GM12878 (cell line): ENCODE data around the gene C4orf51. TPM values are rescaled to one million over a fixed set of nuclear protein-coding genes. Genes with fewer than 3 reads are reported as not detected.

Experiments used
- ATAC-seq: fragments of 200-7000 bp; cut with Tn5 transposase; 3 replicates; pipeline ENCODE4 v1.9.1; 2020; ENCODE audit warnings: mild to moderate bottlenecking, moderate library complexity
- BruUV-seq: library from RNA; stranded (reverse); fragments of 400-500 nt; replicated peaks from 2 replicates; lab custom pipeline; 2021; lab: Mats Ljungman, UMichigan
- CTCF ChIA-PET: fragments of 300-600 bp; sonication (Branson Sonifier 250); formaldehyde crosslinking; extraction: SDS; loops from one replicate; lab custom pipeline; 2021; ENCODE audit warnings: inconsistent platforms; lab: Yijun Ruan, JAX
- POLR2A ChIA-PET: fragments of 350-600 bp; formaldehyde crosslinking; extraction: SDS; loops from one replicate; lab custom pipeline; 2021; ENCODE audit warnings: inconsistent platforms; lab: Charles Lee
- RAD21 ChIA-PET: fragments of 300-600 bp; sonication (Branson Sonifier 250); formaldehyde crosslinking; loops from one replicate; lab custom pipeline; 2023; ENCODE audit warnings: antibody characterized with exemption; ENCODE audit not compliant: unreplicated experiment; lab: Charles Lee
- SMC1A ChIA-PET: fragments of 300-600 bp; sonication (Branson Sonifier 250); formaldehyde crosslinking; loops from one replicate; lab custom pipeline; 2023; ENCODE audit not compliant: unreplicated experiment, uncharacterized antibody; lab: Charles Lee
- DNase-seq: peaks from one replicate; pipeline ENCODE4 v3.0.0-alpha.2; 2011; ENCODE audit warnings: low read depth, low spot score
- FAIRE-seq: peaks from 3 replicates; lab custom pipeline; 2011; peaks lifted over from hg19 to GRCh38; lab: Jason Lieb, UNC
- H2AFZ ChIP-seq: 2 replicates; pipeline ENCODE4 v1.6.0; 2011; ENCODE audit warnings: low read depth, low read length, control low read depth; ENCODE audit not compliant: control insufficient read depth
- H3K27ac ChIP-seq: 2 replicates; pipeline ENCODE4 v1.5.1; 2011; ENCODE audit warnings: control low read depth; ENCODE audit not compliant: control insufficient read depth, insufficient read depth
- H3K27me3 ChIP-seq, 2 experiments: replicated peaks in 1 of 2; 2 replicates each; pipeline versions ENCODE4 v1.6.0 to v1.6.1; 2011; ENCODE audit warnings: low read length in 1 of 2; ENCODE audit not compliant: control insufficient read depth in 2 of 2, insufficient read depth in 2 of 2
- H3K36me3 ChIP-seq, 2 experiments: 2 replicates each; pipeline ENCODE4 v1.5.1; 2011; ENCODE audit warnings: low read length in 1 of 2; ENCODE audit not compliant: control insufficient read depth in 2 of 2, insufficient read depth in 2 of 2
- H3K4me1 ChIP-seq: 2 replicates; pipeline ENCODE4 v1.6.1; 2011; ENCODE audit warnings: mild to moderate bottlenecking, low read length, moderate library complexity, mixed read lengths; ENCODE audit not compliant: control insufficient read depth, insufficient read depth
- H3K4me2 ChIP-seq: 2 replicates; pipeline ENCODE4 v1.6.0; 2011; ENCODE audit warnings: control low read depth; ENCODE audit not compliant: control insufficient read depth, insufficient read depth
- H3K4me3 ChIP-seq: fragments of 200-600 bp; sonication (generic); 2 replicates; pipeline ENCODE4 v1.5.1; 2016
- H3K79me2 ChIP-seq: 2 replicates; pipeline ENCODE4 v1.6.0; 2011; ENCODE audit warnings: low read length; ENCODE audit not compliant: control insufficient read depth, insufficient read depth
- H3K9ac ChIP-seq: 2 replicates; pipeline ENCODE4 v1.8.0; 2011; ENCODE audit warnings: low read length, control low read depth, mixed read lengths; ENCODE audit not compliant: control insufficient read depth, insufficient read depth
- H3K9me3 ChIP-seq: replicated peaks from 3 replicates; pipeline ENCODE4 v1.5.1; 2011; ENCODE audit warnings: mild to moderate bottlenecking, low read length; ENCODE audit not compliant: control insufficient read depth, insufficient read depth
- H4K20me1 ChIP-seq: 2 replicates; pipeline ENCODE4 v1.6.0; 2011; ENCODE audit not compliant: control insufficient read depth, insufficient read depth
- CHD1 ChIP-seq: IDR thresholded peaks from 2 replicates; pipeline ENCODE4 v1.6.1; 2012; ENCODE audit warnings: low read depth, low read length, improper control_type of control experiment
- EGR1 ChIP-seq, 2 experiments: IDR thresholded peaks; 1 replicate in 1 of 2; 2 replicates in 1 of 2; pipeline ENCODE4 v1.6.1; 2011 to 2012; ENCODE audit warnings: low read depth in 2 of 2, low read length in 2 of 2, borderline replicate concordance in 1 of 2, mild to moderate bottlenecking in 1 of 2, moderate library complexity in 1 of 2
- GATAD2B ChIP-seq: fragments of 450-650 bp; conservative IDR thresholded peaks from 2 replicates; pipeline ENCODE4 v1.6.1; 2017; ENCODE audit warnings: low read depth, mild to moderate bottlenecking, moderate library complexity
- IRF4 ChIP-seq: IDR thresholded peaks from 2 replicates; pipeline ENCODE4 v1.6.1; 2011; ENCODE audit warnings: low read depth, low read length
- JUNB ChIP-seq: IDR thresholded peaks from 2 replicates; pipeline ENCODE4 v1.6.1; 2016; ENCODE audit warnings: antibody characterized with exemption, mild to moderate bottlenecking
- MEF2B ChIP-seq: fragments of 450-650 bp; IDR thresholded peaks from 2 replicates; pipeline ENCODE4 v1.6.1; 2018; ENCODE audit warnings: mild to moderate bottlenecking, moderate library complexity; ENCODE audit not compliant: partially characterized antibody, poor library complexity, severe bottlenecking
- MYB ChIP-seq: fragments of 150-350 bp; IDR thresholded peaks from 2 replicates; pipeline ENCODE4 v1.6.1; 2014; ENCODE audit warnings: mild to moderate bottlenecking, low read depth, low read length, borderline replicate concordance
- RCOR1 ChIP-seq: conservative IDR thresholded peaks from 2 replicates; pipeline ENCODE4 v1.6.1; 2012; ENCODE audit warnings: low read depth, low read length, improper control_type of control experiment
- RFX5 ChIP-seq: IDR thresholded peaks from 2 replicates; pipeline ENCODE4 v1.6.1; 2011; ENCODE audit warnings: low read depth, low read length, improper control_type of control experiment
- SMARCA5 ChIP-seq: fragments of 450-650 bp; IDR thresholded peaks from 2 replicates; pipeline ENCODE4 v1.6.1; 2017; ENCODE audit warnings: mild to moderate bottlenecking
- YY1 ChIP-seq: IDR thresholded peaks from 2 replicates; pipeline ENCODE4 v1.6.1; 2011; ENCODE audit warnings: low read depth, mild to moderate bottlenecking, low read length
- ZZZ3 ChIP-seq: IDR thresholded peaks from 2 replicates; pipeline ENCODE4 v1.6.1; 2011; ENCODE audit warnings: low read depth; ENCODE audit not compliant: control insufficient read depth, insufficient read length
- WGBS: methylation state at CpG from one replicate; pipeline ENCODE4 v1.1.6; 2016; ENCODE audit warnings: low lambda C conversion rate; ENCODE audit not compliant: insufficient replicate concordance, insufficient coverage; ENCODE audit errors: missing lambda C conversion rate; 5-methylcytosine and 5-hydroxymethylcytosine counted together
- in situ Hi-C: fragments of 300-500 bp; cut with MboI; formaldehyde crosslinking; loops from 9 replicates; pipeline ENCODE4 v1.14.3; 2018; ENCODE audit warnings: mixed read lengths
- intact Hi-C: fragments of 100-400 bp; cut with micrococcal nuclease; formaldehyde crosslinking; loops from one replicate; pipeline ENCODE4 v1.14.2; 2022; ENCODE audit not compliant: unreplicated experiment
- polyA plus RNA-seq, 11 experiments: library from polyadenylated mRNA; depleted of rRNA in 4 of 11; unstranded in 6 of 11; stranded (reverse) in 5 of 11; fragments of >200 nt; fragmentation: Nextera tagmentation in 4 of 11; fragmentation: Illumina TruSeq in 1 of 11; extraction: Ambion mirVana in 4 of 11; extraction: Trizol in 1 of 11; gene quantifications; 1 replicate in 1 of 11; 2 replicates in 10 of 11; pipeline versions ENCODE4 v1.2.1 to v1.2.3, GENCODE V29; 2011 to 2016; ENCODE audit warnings: inconsistent platforms in 2 of 11, missing spikeins in 2 of 11, low read depth in 1 of 11
- total RNA-seq, 4 experiments: library from RNA; depleted of rRNA in 3 of 4; stranded (reverse); fragments of >200 nt in 3 of 4; fragmentation: Illumina TruSeq in 1 of 4; extraction: Trizol in 1 of 4; gene quantifications; 2 replicates each; pipeline versions ENCODE4 v1.2.1 to v1.2.3, GENCODE V29; 2013 to 2021
- TF ChIP-seq, protein P1 (sequence below): fragments of 450-650 bp; IDR thresholded peaks from 2 replicates; pipeline ENCODE4 v1.6.1; 2016; ENCODE audit warnings: mild to moderate bottlenecking
- TF ChIP-seq, protein P2 (sequence below): IDR thresholded peaks from 2 replicates; pipeline ENCODE4 v1.6.1; 2012; ENCODE audit warnings: low read depth, low read length, improper control_type of control experiment
- TF ChIP-seq, protein P3 (sequence below): fragments of 450-650 bp; formaldehyde crosslinking; IDR thresholded peaks from 2 replicates; pipeline ENCODE4 v1.4.0; 2022; ENCODE audit warnings: mild to moderate bottlenecking, moderate library complexity
- TF ChIP-seq, protein P4 (sequence below): fragments of 450-650 bp; formaldehyde crosslinking; IDR thresholded peaks from 2 replicates; pipeline ENCODE4 v1.5.0; 2022; ENCODE audit warnings: mild to moderate bottlenecking, missing genetic modification characterization

The C4orf51 gene
- total and polyA plus RNA-seq, 10 of the 15 experiments (the other 5 are each of a cell fraction or from before 2014, with no cell fraction given): not detected

DNA sequence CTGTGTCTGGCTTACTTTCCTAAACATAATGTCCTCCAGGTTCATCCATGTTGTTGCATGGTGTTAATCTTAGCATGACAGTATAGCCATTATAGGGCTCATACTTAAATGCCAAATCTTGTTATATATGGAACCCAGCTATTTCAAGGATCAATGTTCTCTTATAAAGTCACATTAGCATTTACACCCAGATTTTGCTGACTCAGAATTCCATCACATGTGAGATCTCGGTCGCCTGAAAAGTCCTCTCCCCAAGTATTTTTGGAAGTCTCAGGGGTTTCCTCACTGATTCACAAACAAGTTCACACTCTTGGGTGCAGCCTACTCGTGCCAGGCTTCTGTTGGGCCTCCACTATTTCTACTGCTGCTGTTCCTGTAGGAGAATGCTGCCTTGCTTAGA is 19.9 kb upstream of the C4orf51 start (continued):
- TF ChIP-seq, protein P1, sequence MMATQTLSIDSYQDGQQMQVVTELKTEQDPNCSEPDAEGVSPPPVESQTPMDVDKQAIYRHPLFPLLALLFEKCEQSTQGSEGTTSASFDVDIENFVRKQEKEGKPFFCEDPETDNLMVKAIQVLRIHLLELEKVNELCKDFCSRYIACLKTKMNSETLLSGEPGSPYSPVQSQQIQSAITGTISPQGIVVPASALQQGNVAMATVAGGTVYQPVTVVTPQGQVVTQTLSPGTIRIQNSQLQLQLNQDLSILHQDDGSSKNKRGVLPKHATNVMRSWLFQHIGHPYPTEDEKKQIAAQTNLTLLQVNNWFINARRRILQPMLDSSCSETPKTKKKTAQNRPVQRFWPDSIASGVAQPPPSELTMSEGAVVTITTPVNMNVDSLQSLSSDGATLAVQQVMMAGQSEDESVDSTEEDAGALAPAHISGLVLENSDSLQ: no peak
- TF ChIP-seq JUNB: no peak
- TF ChIP-seq, protein P2, sequence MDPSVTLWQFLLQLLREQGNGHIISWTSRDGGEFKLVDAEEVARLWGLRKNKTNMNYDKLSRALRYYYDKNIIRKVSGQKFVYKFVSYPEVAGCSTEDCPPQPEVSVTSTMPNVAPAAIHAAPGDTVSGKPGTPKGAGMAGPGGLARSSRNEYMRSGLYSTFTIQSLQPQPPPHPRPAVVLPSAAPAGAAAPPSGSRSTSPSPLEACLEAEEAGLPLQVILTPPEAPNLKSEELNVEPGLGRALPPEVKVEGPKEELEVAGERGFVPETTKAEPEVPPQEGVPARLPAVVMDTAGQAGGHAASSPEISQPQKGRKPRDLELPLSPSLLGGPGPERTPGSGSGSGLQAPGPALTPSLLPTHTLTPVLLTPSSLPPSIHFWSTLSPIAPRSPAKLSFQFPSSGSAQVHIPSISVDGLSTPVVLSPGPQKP: no peak

DNA sequence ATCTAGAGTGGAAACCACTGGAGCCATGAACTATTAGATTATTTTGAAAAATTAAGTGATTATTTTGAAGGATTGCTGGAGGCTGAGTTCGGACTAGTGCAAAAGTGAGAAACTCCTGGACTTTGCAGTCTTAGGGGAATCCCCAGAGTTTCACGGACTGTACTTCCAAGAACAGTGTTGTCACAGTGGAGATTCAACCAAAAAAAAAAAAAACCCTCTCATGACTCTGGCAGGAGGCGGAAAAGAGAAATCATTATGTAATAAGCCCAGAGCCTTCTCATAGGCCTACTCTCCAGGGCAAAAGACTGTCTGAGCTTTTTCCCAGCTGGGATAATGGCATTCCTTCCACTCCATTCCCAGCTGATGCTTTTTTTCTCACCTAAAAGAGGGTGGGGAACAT is 16.8 kb upstream of the C4orf51 start:
- FAIRE-seq (no peak), ATAC-seq (no peak), DNase-seq (no peak)
- in situ Hi-C loops: no loop called here
- SMC1A ChIA-PET: no interaction called here
- 100% methylated on average over 3 of the region's 3 CpGs for WGBS
- no peak overlapping the region for H3K4me3 ChIP-seq
- no peaks in the 10 kb centered on the region for H3K27me3 ChIP-seq
- H3K9me3 ChIP-seq: no peaks in the 10 kb centered on the region
- no peak overlapping the region for H3K27ac ChIP-seq
- POLR2A ChIA-PET: interaction anchor here (0.7 kb wide), 1 partner anchor 170 kb away, joined by 3 read pairs; no protein-coding TSS in a partner anchor
- no peaks in the 10 kb centered on the region for H3K36me3 ChIP-seq
- H3K79me2 ChIP-seq: no peaks in the 10 kb centered on the region
- H4K20me1 ChIP-seq: no peaks in the 10 kb centered on the region
- no TSS peak for BruUV-seq
- RAD21 ChIA-PET: no interaction called here
- no peak overlapping the region for H3K4me2 ChIP-seq
- H2AFZ ChIP-seq: no peak overlapping the region
- H3K9ac ChIP-seq: no peak overlapping the region
- intact Hi-C loops: no loop called here
- no peaks in the 10 kb centered on the region for H3K4me1 ChIP-seq
- CTCF ChIA-PET: no interaction called here
- no peak for TF ChIP-seq MYB
- no peak for TF ChIP-seq CHD1
- TF ChIP-seq, protein P3, sequence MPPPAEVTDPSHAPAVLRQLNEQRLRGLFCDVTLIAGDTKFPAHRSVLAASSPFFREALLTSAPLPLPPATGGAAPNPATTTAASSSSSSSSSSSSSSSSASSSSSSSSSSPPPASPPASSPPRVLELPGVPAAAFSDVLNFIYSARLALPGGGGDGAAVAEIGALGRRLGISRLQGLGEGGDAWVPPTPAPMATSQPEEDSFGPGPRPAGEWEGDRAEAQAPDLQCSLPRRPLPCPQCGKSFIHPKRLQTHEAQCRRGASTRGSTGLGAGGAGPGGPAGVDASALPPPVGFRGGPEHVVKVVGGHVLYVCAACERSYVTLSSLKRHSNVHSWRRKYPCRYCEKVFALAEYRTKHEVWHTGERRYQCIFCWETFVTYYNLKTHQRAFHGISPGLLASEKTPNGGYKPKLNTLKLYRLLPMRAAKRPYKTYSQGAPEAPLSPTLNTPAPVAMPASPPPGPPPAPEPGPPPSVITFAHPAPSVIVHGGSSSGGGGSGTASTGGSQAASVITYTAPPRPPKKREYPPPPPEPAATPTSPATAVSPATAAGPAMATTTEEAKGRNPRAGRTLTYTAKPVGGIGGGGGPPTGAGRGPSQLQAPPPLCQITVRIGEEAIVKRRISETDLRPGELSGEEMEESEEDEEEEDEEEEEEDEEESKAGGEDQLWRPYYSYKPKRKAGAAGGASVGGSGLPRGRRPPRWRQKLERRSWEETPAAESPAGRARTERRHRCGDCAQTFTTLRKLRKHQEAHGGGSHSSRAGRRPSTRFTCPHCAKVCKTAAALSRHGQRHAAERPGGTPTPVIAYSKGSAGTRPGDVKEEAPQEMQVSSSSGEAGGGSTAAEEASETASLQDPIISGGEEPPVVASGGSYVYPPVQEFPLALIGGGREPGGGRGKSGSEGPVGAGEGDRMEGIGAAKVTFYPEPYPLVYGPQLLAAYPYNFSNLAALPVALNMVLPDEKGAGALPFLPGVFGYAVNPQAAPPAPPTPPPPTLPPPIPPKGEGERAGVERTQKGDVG (CRISPR knock-in tag): no peak
- TF ChIP-seq RCOR1: no peak
- no peak for TF ChIP-seq EGR1 (IDR thresholded peaks at IDR 0.05; ENCODE audit: borderline replicate concordance in 1 of 2, low read depth in 2 of 2, low read length in 2 of 2)
- no peak for TF ChIP-seq MEF2B
- no peak for TF ChIP-seq YY1
- TF ChIP-seq ZZZ3: no peak
- TF ChIP-seq IRF4: no peak
- no peak for TF ChIP-seq SMARCA5
- TF ChIP-seq, protein P4, sequence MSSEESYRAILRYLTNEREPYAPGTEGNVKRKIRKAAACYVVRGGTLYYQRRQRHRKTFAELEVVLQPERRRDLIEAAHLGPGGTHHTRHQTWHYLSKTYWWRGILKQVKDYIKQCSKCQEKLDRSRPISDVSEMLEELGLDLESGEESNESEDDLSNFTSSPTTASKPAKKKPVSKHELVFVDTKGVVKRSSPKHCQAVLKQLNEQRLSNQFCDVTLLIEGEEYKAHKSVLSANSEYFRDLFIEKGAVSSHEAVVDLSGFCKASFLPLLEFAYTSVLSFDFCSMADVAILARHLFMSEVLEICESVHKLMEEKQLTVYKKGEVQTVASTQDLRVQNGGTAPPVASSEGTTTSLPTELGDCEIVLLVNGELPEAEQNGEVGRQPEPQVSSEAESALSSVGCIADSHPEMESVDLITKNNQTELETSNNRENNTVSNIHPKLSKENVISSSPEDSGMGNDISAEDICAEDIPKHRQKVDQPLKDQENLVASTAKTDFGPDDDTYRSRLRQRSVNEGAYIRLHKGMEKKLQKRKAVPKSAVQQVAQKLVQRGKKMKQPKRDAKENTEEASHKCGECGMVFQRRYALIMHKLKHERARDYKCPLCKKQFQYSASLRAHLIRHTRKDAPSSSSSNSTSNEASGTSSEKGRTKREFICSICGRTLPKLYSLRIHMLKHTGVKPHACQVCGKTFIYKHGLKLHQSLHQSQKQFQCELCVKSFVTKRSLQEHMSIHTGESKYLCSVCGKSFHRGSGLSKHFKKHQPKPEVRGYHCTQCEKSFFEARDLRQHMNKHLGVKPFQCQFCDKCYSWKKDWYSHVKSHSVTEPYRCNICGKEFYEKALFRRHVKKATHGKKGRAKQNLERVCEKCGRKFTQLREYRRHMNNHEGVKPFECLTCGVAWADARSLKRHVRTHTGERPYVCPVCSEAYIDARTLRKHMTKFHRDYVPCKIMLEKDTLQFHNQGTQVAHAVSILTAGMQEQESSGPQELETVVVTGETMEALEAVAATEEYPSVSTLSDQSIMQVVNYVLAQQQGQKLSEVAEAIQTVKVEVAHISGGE: no peak
- no peak for TF ChIP-seq RFX5
- no peak for TF ChIP-seq GATAD2B
